ENCODE data around the gene VPS8.

Gene VPS8

GRCh38 chr3:184811999-184812661 lies at the start of gene VPS8:
VPS8 (plus strand) TSS chr3:184812166; CDS start chr3:184824633, 12,467 bp downstream.
- Histone ChIP-seq H3K27ac (peak within 1 kb of the TSS in 20 of 21 experiments; percentile 76 to 91 (median 84)), H3K4me3 (peak within 1 kb of the TSS; percentile 73 to 95 (median 85))

- H3K27ac ChIP-seq, result no peak overlapping the region
Observed at GRCh38 chr3:184764191-184764590, 47.8 kb upstream of the VPS8 start.

GRCh38 chr3:184765047-184765729 lies 46.8 kb upstream of the VPS8 start:
- Histone ChIP-seq H3K4me3 (no peak overlapping the region), H3K27ac (peak overlapping the region in 5 of 21 experiments; percentile 15 to 65 (median 40))

More at GRCh38 chr3:184764191-184764590, 47.8 kb upstream of the VPS8 start:
- no peak overlapping the region for H3K4me3 ChIP-seq

- Histone ChIP-seq H3K4me3 (no peak overlapping the region), H3K27ac (peak overlapping the region in 6 of 21 experiments; percentile 15 to 65 (median 42))
Observed at GRCh38 chr3:184765730-184766074, 46.3 kb upstream of the VPS8 start.

GRCh38 chr3:184766555-184767261 lies 45.3 kb upstream of the VPS8 start:
- Histone ChIP-seq H3K27ac (peak overlapping the region in 1 of 21 experiments; percentile 65), H3K4me3 (no peak overlapping the region)

- Histone ChIP-seq H3K27ac (no peak overlapping the region), H3K4me3 (no peak overlapping the region)
Observed at GRCh38 chr3:184767377-184767776, 44.6 kb upstream of the VPS8 start.

GRCh38 chr3:184769382-184770170 lies 42.4 kb upstream of the VPS8 start:
- H3K27ac ChIP-seq, result no peak overlapping the region
- H3K4me3 ChIP-seq, result no peak overlapping the region

- Histone ChIP-seq H3K27ac (no peak overlapping the region), H3K4me3 (no peak overlapping the region)
Observed at GRCh38 chr3:184770541-184770940, 41.4 kb upstream of the VPS8 start.

GRCh38 chr3:184771301-184772127 lies 40.5 kb upstream of the VPS8 start:
- H3K27ac ChIP-seq, result peak overlapping the region in 2 of 21 experiments; percentile 23 to 26

GRCh38 chr3:184772667-184773272 lies 39.2 kb upstream of the VPS8 start:
- no peak overlapping the region for H3K4me3 ChIP-seq
- H3K27ac ChIP-seq, result peak overlapping the region in 5 of 21 experiments; percentile 70 to 78 (median 77)

More at GRCh38 chr3:184771301-184772127, 40.5 kb upstream of the VPS8 start:
- no peak overlapping the region for H3K4me3 ChIP-seq

GRCh38 chr3:184773283-184774186 lies 38.4 kb upstream of the VPS8 start:
- H3K27ac ChIP-seq, result peak overlapping the region in 15 of 21 experiments; percentile 4 to 78 (median 50)
- no peak overlapping the region for H3K4me3 ChIP-seq

- Histone ChIP-seq H3K27ac (no peak overlapping the region), H3K4me3 (no peak overlapping the region)
Observed at GRCh38 chr3:184776916-184777315, 35.0 kb upstream of the VPS8 start.

- no peak overlapping the region for H3K27ac ChIP-seq
Observed at GRCh38 chr3:184777566-184778356, 34.2 kb upstream of the VPS8 start.

GRCh38 chr3:184778426-184779332 lies 33.3 kb upstream of the VPS8 start:
- Histone ChIP-seq H3K27ac (no peak overlapping the region), H3K4me3 (no peak overlapping the region)

More at GRCh38 chr3:184777566-184778356, 34.2 kb upstream of the VPS8 start:
- H3K4me3 ChIP-seq, result no peak overlapping the region

GRCh38 chr3:184780981-184781515 lies 30.9 kb upstream of the VPS8 start:
- H3K27ac ChIP-seq, result no peak overlapping the region
- H3K4me3 ChIP-seq, result no peak overlapping the region

Measured in skin epidermis (tissue), 12 donors.